Measurements from ENCODE around the gene HBE1.

The HBE1 gene

GRCh38 chr11:5290106-5290505 is 20.4 kb upstream of the HBE1 start:
- no peak overlapping the region for H3K4me3 ChIP-seq (ENCODE audit: low read depth, low read length)
- TF ChIP-seq CTCF (IDR thresholded peaks at IDR 0.05; ENCODE audit: low read depth, low read length, missing control alignments), result no peak
- no peak for DNase-seq (ENCODE audit: low read depth)

GRCh38 chr11:5289696-5290095 is 20.0 kb upstream of the HBE1 start:
- TF ChIP-seq CTCF (IDR thresholded peaks at IDR 0.05; ENCODE audit: low read depth, low read length, missing control alignments), result no peak
- no peak overlapping the region for H3K4me3 ChIP-seq (ENCODE audit: low read depth, low read length)
- no peak for DNase-seq (ENCODE audit: low read depth)

GRCh38 chr11:5288906-5289550 is 19.3 kb upstream of the HBE1 start:
- no peak overlapping the region for H3K4me3 ChIP-seq (ENCODE audit: low read depth, low read length)
- TF ChIP-seq CTCF (IDR thresholded peaks at IDR 0.05; ENCODE audit: low read depth, low read length, missing control alignments), result no peak
- DNase-seq (ENCODE audit: low read depth), result no peak

- no peak overlapping the region for H3K4me3 ChIP-seq (ENCODE audit: low read depth, low read length)
- no peak for TF ChIP-seq CTCF (IDR thresholded peaks at IDR 0.05; ENCODE audit: low read depth, low read length, missing control alignments)
- no peak for DNase-seq (ENCODE audit: low read depth)
These were observed 18.6 kb upstream of the HBE1 start for GRCh38 chr11:5288108-5288905.

GRCh38 chr11:5286901-5287300 is 17.2 kb upstream of the HBE1 start:
- no peak overlapping the region for H3K4me3 ChIP-seq (ENCODE audit: low read depth, low read length)
- no peak for DNase-seq (ENCODE audit: low read depth)
- TF ChIP-seq CTCF (IDR thresholded peaks at IDR 0.05; ENCODE audit: low read depth, low read length, missing control alignments), result no peak

GRCh38 chr11:5286351-5286750 is 16.6 kb upstream of the HBE1 start:
- H3K4me3 ChIP-seq (ENCODE audit: low read depth, low read length), result no peak overlapping the region
- no peak for DNase-seq (ENCODE audit: low read depth)
- TF ChIP-seq CTCF (IDR thresholded peaks at IDR 0.05; ENCODE audit: low read depth, low read length, missing control alignments), result no peak
